DLD1 (cell line): Measurements from ENCODE around the gene METTL14.
"Not testable (repeated sequence)": the region's sequence is repeated elsewhere in the genome, so short reads cannot be mapped to it uniquely, and the experiment has no call there.

ENCODE experiments used
- in situ Hi-C: cut with HindIII; loops from 2 replicates; pipeline ENCODE4 v1.10.0; 2017; ENCODE audit warnings: low sequenced_read_pairs

Gene METTL14

GRCh38 chr4:118684873-118685811 is at the start of gene METTL14:
METTL14 (plus strand) TSS chr4:118685392; CDS start chr4:118685535, 143 bp downstream.
- in situ Hi-C loops: no loop called here

- in situ Hi-C loops: not testable (repeated sequence)
Observed at GRCh38 chr4:118636126-118636525, 49.1 kb upstream of the METTL14 start.

- in situ Hi-C loops: not testable (repeated sequence)
Observed at GRCh38 chr4:118664665-118665064, 20.5 kb upstream of the METTL14 start.

GRCh38 chr4:118669220-118669619 is 16.0 kb upstream of the METTL14 start:
- in situ Hi-C loops: not testable (repeated sequence)

- in situ Hi-C loops: not testable (repeated sequence)
Observed at GRCh38 chr4:118670968-118671367, 14.2 kb upstream of the METTL14 start.

GRCh38 chr4:118676128-118676527 is 9.1 kb upstream of the METTL14 start:
- in situ Hi-C loops: no loop called here

GRCh38 chr4:118680808-118681207 is 4.4 kb upstream of the METTL14 start:
- in situ Hi-C loops: no loop called here

- in situ Hi-C loops: no loop called here
Observed at GRCh38 chr4:118682928-118683327, 2.3 kb upstream of the METTL14 start.

GRCh38 chr4:118683513-118683912 is 1.7 kb upstream of the METTL14 start:
- in situ Hi-C loops: no loop called here

GRCh38 chr4:118703118-118703517 is 17.9 kb downstream of the METTL14 start:
- in situ Hi-C loops: no loop called here

GRCh38 chr4:118711052-118711451 is 25.9 kb downstream of the METTL14 start:
- in situ Hi-C loops: no loop called here

- in situ Hi-C loops: no loop called here
Observed at GRCh38 chr4:118712872-118713271, 27.7 kb downstream of the METTL14 start.

- in situ Hi-C loops: no loop called here
Observed at GRCh38 chr4:118714682-118715081, 29.5 kb downstream of the METTL14 start.

GRCh38 chr4:118716304-118716703 is 31.1 kb downstream of the METTL14 start:
- in situ Hi-C loops: no loop called here

GRCh38 chr4:118718511-118719170 is 33.4 kb downstream of the METTL14 start:
- in situ Hi-C loops: no loop called here

- in situ Hi-C loops: no loop called here
Observed at GRCh38 chr4:118721752-118722151, 36.6 kb downstream of the METTL14 start.

- in situ Hi-C loops: no loop called here
Observed at GRCh38 chr4:118723369-118723768, 38.2 kb downstream of the METTL14 start.

- in situ Hi-C loops: no loop called here
Observed at GRCh38 chr4:118727360-118727759, 42.2 kb downstream of the METTL14 start.

GRCh38 chr4:118729287-118730286 is 44.4 kb downstream of the METTL14 start:
- in situ Hi-C loops: no loop called here

- in situ Hi-C loops: no loop called here
Observed at GRCh38 chr4:118730683-118731082, 45.5 kb downstream of the METTL14 start.
